Measurements from ENCODE around the gene EHMT2. TPM values are rescaled to one million over a fixed set of nuclear protein-coding genes. Genes with fewer than 3 reads are reported as not detected.
A peak's percentile ranks its signal among the peaks of the same experiment; 100 is the strongest.

EHMT2 gene
- total and polyA plus RNA-seq, 2 of the 13 experiments (the other 11 are each of a cell fraction or from before 2014, with no cell fraction given) = 55.2 to 69.2 TPM

GRCh38 chr6:31865205-31866118 lies 32.0 kb downstream of the EHMT2 start (continued):
- no peak; the same call in 1 of the 2 replicates for TF ChIP-seq ZNF513 (CRISPR knock-in tag; conservative IDR thresholded peaks at IDR 0.05)
- peak; percentile 80 for TF ChIP-seq ZMYM3 (CRISPR knock-in tag; IDR thresholded peaks at IDR 0.05)
- TF ChIP-seq TBX3 (IDR thresholded peaks at IDR 0.05; ENCODE audit: borderline replicate concordance) = no peak; the same call in 1 of the 2 replicates
- TF ChIP-seq NR1H2 (CRISPR knock-in tag; IDR thresholded peaks at IDR 0.05; ENCODE audit: borderline replicate concordance, low read depth) = no peak
- no peak for TF ChIP-seq ZNF138 (CRISPR knock-in tag; IDR thresholded peaks at IDR 0.05; ENCODE audit: low read depth)
- TF ChIP-seq ZNF33A (CRISPR knock-in tag; IDR thresholded peaks at IDR 0.05; ENCODE audit: borderline replicate concordance) = no peak
- no peak for TF ChIP-seq SSRP1 (CRISPR knock-in tag; IDR thresholded peaks at IDR 0.05)
- TF ChIP-seq ZNF414 (CRISPR knock-in tag; IDR thresholded peaks at IDR 0.05) = no peak
- TF ChIP-seq E2F5 (CRISPR knock-in tag; conservative IDR thresholded peaks at IDR 0.05) = no peak
- TF ChIP-seq RCOR2 (CRISPR knock-in tag; IDR thresholded peaks at IDR 0.05) = peak; percentile 64; the same call in 1 of the 2 replicates
- no peak for TF ChIP-seq ZNF274 (CRISPR knock-in tag; IDR thresholded peaks at IDR 0.05)
- TF ChIP-seq ZNF772 (CRISPR knock-in tag; IDR thresholded peaks at IDR 0.05) = peak; percentile 95; the same call in 1 of the 2 replicates
- 0 out of 2 replicates have a peak, but pooled peaks have one; percentile 60 for TF ChIP-seq SIN3A (IDR thresholded peaks at IDR 0.05; ENCODE audit: borderline replicate concordance, low read depth, low read length)
- TF ChIP-seq KDM5B (CRISPR knock-in tag; IDR thresholded peaks at IDR 0.05; ENCODE audit: borderline replicate concordance) = no peak
- no peak for TF ChIP-seq POGZ (CRISPR knock-in tag; IDR thresholded peaks at IDR 0.05)
- TF ChIP-seq ZNF382 (CRISPR knock-in tag; IDR thresholded peaks at IDR 0.05; ENCODE audit: borderline replicate concordance) = no peak
- TF ChIP-seq ZGPAT (CRISPR knock-in tag; IDR thresholded peaks at IDR 0.05) = peak; percentile 82
- no peak for TF ChIP-seq ZNF841 (CRISPR knock-in tag; IDR thresholded peaks at IDR 0.05; ENCODE audit: borderline replicate concordance)
- TF ChIP-seq ZZZ3 (CRISPR knock-in tag; IDR thresholded peaks at IDR 0.05; ENCODE audit: borderline replicate concordance) = no peak
- peak; percentile 26; the same call in 1 of the 2 replicates for TF ChIP-seq MAFF (IDR thresholded peaks at IDR 0.05; ENCODE audit: low read depth, low read length)
- no peak for TF ChIP-seq NFRKB (IDR thresholded peaks at IDR 0.05)
- no peak for TF ChIP-seq ZNF20 (CRISPR knock-in tag; IDR thresholded peaks at IDR 0.05)

All from HepG2 (cell line).